Fibroblast of skin of right biceps (primary cell): Measurements from ENCODE around the gene TBC1D2.
"Not testable (repeated sequence)": the region's sequence is repeated elsewhere in the genome, so short reads cannot be mapped to it uniquely, and the experiment has no call there.

Experiments used
- DNase-seq: peaks from one replicate; pipeline ENCODE4 v3.0.0-alpha.2; 2013

The TBC1D2 gene

DNA sequence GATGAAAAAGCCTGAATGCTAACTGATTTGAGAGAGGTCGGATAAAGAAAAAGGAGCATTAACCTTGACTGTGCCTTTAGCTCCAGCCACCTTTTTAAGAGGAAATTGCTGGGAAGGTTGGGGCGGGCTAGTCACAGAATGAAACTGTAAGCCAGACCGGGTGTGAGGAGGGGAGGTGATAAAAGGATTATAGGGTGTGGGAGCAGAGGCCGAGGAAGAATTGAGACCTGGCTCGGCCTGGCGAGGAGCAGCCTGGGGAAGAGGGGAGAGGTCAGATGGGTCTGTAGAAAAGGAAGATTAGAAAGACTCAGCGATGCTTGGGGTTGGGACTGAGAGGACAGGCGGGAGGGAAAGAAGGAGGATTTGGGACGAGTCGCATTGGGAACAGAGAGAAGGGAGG, 14.2 kb upstream of the TBC1D2 start:
- not testable (repeated sequence) for DNase-seq

- DNase-seq: not testable (repeated sequence)
Observed at GRCh38 chr9:98267556-98267955, 12.1 kb upstream of the TBC1D2 start.

DNA sequence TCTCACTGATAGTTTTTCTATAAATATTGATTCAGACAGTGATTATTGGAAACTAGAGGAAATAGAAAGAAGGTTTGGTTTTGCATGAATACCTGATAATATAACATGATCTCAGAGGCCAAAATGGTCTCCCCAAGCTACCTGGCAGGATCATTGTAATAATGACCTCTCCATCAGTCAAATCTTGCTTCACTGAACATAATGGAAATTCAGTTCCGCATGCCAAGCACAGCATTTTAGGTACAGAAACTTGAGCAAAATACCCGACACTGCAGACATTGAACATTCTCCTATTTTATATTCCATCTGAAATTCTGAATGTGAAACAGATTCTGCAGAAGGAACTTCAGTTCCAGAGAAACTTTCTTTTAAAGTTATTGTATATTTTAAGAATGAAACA, 9.1 kb upstream of the TBC1D2 start:
- no peak for DNase-seq

DNA sequence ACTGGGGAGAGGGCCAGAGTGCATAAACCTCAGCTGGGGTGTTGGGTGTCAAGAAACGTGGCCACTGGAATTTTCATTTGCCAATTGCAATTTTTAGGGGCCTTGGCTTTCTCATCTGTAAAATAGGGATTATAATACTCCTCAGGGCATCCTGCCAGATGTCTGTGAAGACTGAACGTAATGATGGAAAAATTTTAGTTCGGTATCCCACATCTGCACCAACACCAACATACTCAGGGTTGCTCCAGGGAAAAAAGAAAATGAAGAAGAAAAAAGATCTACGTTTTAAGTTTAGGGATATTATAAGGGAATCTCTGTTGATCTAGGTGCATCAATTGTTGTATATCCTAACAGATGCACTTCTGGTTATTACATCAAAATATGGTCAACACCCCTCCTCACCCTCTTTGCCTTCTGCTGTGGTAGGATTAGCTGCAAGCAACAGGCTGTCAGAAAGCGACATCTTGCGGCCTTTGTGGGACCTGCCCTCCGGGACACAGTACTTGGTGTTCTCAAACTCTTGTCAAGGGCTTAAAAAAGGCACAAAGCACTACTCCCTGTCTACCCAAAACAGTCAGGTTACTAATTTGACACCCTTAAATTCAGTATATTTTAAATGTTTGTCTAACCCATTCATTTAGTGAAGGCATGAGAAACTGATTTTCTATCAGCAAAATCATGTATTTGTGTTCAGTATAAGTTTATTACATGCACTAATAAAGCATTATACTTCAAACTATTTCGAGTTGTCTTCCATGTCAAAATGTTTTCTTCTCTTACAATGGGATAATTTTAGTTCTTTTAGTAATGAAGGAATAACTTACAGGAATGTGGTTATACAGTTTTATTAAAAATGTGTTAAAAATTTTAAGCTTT, 8.3 kb upstream of the TBC1D2 start:
- peak; percentile 75 for DNase-seq

GRCh38 chr9:98263080-98263479, 7.6 kb upstream of the TBC1D2 start:
- no peak for DNase-seq

GRCh38 chr9:98262056-98262455, 6.6 kb upstream of the TBC1D2 start:
- DNase-seq: no peak

DNA sequence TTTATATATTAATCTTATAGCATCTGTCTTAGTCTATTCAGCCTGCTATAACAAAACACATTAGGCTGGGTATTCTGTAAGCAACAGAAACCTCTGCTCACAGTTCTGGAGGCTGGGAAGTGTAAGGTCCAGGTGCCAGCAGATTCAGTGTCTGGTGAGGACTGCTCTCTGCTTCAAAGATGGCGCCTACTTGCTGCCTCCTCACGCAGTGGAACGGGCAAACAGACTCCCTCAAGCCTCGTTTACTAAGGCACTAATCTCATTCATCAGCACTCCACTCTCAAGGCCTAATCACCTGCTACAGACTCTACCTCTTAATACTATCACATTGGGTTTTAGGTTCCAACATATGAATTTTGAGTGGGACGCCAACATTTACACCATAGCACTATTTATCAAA, 5.2 kb upstream of the TBC1D2 start:
- DNase-seq: no peak

- no peak for DNase-seq
Observed at GRCh38 chr9:98259791-98260190, 4.3 kb upstream of the TBC1D2 start.

DNA sequence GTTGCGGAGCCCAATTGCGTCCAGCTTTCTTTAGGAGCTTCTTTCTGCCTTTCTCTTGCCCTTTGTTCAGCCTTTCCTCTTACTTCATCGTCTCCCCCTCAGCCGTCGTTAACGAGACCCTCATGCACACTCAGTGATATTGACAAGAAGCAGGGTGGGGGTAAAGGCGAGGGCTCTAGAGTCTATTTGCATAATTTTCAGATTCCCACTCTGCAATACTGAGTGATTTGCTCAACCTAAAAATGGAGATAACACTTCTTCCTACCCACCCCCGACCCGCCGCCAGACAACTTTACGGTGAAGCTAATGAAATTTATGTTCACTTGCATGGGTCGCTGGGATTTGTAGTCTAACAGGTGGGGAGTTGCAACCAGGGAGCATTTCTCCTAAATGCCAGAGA, 1.3 kb upstream of the TBC1D2 start:
- DNase-seq: peak; percentile 19

DNA sequence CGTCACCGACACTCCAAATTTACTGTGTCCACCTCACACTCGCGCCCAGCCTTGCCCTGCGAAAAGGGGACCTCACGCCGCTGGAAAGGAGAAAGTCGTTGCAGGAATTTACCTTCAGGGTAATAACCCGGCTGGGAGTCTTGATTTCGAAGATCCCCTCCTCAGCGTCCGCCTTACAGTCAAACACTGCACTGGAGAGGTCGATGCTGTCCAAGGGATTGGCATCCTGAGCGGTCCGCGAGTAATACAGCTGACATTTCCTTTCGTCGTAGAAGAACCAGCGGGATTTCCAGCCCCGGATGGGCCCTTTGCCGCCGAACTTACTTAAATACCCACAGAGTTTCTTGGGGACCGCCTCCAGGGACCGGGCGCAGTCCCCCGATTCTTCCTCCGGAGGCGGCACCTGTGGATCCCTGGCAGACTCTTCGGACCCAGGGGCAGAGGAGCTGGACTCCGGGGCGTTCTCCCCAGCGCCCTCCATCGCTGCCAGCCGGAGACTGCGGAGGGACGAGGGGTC, 330 bp downstream of the TBC1D2 start:
- peak; percentile 47 for DNase-seq

GRCh38 chr9:98254228-98255060, 1.0 kb downstream of the TBC1D2 start:
- no peak for DNase-seq

DNA sequence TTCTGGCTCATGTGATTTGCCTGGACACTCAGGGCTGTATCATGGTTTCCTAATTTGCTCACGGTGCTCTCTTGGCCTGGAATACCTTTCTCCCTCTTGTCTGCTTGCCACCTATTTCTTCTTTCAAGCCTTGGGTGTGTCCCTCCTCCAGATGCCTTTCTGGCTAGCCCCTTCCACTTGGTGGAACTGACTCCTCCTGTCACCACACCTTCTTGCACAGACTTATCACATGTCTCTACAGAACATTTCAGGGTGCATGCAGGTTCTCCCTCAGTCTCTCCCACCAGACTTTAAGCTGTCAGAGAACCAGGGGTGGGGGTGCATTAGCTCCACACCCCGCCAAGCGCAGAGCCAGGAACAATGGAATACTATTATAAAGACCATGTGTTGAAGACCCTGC, 1.9 kb downstream of the TBC1D2 start:
- DNase-seq: no peak

GRCh38 chr9:98251551-98251950, 3.9 kb downstream of the TBC1D2 start:
- peak; percentile 82 for DNase-seq

GRCh38 chr9:98249771-98250170, 5.7 kb downstream of the TBC1D2 start:
- DNase-seq: no peak

GRCh38 chr9:98248737-98249474, 6.5 kb downstream of the TBC1D2 start:
- DNase-seq: peak; percentile 86

GRCh38 chr9:98247831-98248657, 7.4 kb downstream of the TBC1D2 start:
- DNase-seq: no peak

DNA sequence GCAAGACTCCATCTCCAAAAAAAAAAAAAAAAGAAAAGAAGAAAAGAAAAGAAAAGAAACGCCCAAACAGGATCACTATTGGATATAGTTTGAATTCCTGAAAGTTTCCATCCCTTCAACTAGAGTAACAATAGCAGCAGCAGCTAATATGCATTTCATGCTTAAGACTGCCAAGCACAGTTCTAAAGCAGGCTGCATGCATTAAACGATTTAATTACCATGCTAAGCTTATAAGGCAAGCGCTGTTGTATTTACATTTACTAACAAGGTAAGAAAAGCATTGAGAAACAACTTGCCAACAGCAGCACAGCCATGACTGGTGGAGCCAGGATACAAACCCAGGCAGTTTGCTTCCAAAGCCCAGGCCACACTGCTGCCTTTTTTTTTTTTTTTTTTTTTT, 13.0 kb downstream of the TBC1D2 start:
- no peak for DNase-seq

GRCh38 chr9:98241357-98242300, 13.8 kb downstream of the TBC1D2 start:
- DNase-seq: no peak

DNA sequence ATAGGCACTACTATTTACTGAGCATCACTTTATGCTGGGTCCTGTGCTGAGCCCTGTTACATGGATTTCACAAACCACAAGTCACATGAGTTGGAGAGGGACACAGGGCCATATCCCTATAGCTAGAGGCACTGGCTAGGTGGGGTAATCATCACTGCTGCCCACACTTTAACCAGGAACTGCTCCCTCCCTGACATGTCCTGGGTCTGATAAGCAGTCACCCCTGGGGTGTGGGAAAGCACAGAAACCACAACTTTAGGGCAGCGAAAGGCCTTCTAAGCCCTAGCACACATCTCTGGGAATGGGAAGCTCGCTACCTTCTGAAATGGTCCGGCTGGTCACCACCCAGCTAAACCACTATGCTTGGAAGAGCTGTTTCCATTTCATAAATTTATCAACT, 15.0 kb downstream of the TBC1D2 start:
- DNase-seq: no peak

DNA sequence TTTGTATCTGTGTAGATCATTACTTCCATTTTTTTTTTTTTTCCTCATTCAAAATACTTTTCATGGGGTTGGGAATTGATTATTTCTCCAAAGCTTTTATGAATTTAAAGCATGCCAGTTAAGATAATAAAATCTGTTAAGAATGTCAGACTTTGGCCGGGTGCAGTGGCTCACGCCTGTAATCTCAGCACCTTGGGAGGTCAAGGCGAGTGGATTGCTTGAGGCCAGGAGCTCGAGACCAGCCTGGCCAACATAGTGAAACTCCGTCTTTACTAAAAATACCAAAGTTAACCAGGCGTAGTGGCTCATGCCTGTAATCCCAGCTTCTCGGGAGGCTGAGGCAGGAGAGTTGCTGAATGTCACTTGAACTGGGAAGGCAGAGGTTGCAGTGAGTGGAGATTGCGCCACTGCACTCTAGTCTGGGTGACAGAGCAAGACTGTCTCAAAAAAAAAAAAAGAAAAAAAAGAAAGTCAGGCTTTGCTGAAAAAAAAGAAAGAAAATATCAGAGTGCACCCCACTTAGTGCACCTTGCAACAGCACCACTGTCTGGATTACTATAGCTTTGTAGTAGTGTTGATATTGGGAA, 18.5 kb downstream of the TBC1D2 start:
- no peak for DNase-seq

GRCh38 chr9:98235126-98235525, 20.3 kb downstream of the TBC1D2 start:
- no peak for DNase-seq
